RKO (cell line): Measurements from ENCODE around the gene TBC1D1.

ENCODE experiments used
- DNase-seq: peaks from one replicate; pipeline ENCODE4 v3.0.0-alpha.2; 2016; ENCODE audit warnings: low spot score

Gene TBC1D1

DNA sequence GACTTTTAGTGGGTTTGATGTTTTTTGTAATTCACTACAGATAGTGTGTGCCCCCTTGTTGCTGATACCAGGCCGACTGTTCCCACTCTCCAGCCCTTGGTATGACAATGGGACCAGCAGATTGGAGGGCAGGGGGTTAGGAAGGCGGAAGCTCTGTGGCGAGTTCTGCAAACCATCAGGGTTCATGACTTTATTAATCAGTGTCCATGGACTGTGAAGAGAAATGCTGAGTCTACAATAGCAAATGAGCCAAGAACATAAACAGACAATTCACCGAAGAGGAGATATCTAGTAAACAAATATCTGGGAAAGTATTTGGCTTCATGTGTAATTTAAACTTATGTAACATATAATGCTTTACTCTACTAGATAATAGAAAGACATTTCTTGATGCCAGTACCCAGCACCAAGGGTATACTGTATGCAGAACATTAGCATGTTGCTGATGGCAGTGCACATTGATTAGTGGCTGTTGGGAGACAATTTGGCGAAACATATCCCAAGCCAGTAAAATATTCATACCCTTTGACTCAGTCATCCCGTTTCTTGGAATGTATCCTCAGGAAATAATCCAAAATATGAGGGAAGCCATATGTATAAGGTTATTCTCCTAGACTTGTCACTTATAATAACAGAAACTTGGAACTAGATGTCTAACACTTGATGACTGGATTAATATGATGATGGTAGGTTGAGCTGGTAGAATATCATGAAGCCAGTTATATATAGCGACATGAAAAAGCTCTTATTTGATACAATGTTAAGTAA lies 238.8 kb downstream of the TBC1D1 start:
- no peak for DNase-seq

DNA sequence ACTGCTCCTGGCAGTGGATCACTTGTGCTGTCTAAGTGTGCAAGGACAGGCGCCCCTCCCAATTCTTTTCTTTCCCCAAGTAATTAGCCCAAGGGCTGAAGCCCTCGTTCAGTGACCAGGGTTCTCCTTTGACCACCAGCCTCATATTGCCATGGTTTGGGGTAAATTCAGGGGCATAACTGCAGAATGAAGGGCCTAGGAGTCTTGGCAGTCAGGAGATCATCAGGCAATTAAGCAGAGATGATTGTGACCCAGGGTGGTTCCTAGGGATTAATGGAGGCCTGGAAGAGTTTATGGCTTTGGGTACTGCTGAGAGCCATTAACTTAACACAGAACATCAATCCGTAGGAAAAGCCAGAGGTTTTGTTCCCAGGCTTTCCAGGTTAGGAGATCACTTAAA lies 240.0 kb downstream of the TBC1D1 start:
- DNase-seq: no peak

DNA sequence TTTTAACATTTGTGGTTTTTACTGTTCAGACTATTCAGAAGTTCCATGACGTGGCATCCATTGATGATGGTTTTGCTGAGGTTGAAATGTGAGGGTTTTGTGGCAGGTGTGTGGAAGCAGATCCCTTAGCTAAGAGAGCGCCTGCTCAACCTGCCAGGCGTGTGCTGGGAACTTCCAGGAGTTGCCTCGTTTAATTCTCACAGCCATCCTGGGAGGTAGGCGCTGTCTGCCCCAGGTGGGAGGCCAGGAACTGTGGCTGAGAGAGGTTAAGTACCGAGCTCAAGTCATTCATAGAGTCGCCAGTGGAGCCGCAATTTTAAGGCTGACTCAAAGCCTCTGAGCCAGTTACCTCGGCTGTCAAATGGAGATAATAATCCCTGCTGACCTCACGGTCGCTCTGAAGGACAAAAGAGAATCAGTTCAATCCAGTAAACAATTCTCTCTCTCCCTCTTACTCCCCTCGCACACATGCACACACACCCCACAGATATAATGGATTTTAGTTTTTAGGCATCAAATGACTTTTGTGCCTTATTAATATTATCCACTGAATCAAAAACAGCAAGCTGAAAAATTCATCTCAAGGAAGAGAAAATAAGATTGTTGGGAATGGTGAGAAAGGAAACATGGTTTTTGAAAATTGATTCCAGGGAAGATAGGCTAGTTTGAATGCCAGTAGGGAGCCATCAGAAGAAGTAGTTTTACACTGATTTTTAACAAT lies 240.6 kb downstream of the TBC1D1 start:
- no peak for DNase-seq

DNA sequence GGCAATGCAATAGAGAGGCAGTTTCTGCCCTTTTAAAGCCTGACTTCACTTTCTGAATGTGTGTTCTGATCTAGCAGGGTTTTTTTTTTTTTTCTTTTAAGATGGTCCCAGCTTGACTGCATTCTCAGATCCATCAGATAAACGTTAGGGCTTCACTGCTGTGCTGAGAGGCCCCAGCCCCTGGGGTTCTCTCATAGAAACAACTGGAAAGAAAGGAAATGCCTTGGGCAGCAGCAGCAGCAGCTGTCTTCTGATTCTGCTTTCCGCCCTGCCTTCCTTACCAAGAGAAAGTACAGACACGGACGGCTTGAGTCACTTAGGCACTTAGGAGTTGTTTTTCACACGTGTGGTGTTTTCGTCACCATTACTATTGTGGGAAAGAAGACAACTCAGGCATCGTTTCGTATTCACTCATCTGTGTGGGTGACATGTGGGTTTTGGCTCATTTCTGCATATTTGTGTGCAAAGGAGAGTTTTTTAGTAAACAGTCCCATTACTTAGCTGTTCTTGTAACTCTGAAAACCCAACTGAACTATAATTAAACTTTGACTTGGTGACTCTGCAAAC lies 241.3 kb downstream of the TBC1D1 start:
- peak; percentile 9 for DNase-seq

DNA sequence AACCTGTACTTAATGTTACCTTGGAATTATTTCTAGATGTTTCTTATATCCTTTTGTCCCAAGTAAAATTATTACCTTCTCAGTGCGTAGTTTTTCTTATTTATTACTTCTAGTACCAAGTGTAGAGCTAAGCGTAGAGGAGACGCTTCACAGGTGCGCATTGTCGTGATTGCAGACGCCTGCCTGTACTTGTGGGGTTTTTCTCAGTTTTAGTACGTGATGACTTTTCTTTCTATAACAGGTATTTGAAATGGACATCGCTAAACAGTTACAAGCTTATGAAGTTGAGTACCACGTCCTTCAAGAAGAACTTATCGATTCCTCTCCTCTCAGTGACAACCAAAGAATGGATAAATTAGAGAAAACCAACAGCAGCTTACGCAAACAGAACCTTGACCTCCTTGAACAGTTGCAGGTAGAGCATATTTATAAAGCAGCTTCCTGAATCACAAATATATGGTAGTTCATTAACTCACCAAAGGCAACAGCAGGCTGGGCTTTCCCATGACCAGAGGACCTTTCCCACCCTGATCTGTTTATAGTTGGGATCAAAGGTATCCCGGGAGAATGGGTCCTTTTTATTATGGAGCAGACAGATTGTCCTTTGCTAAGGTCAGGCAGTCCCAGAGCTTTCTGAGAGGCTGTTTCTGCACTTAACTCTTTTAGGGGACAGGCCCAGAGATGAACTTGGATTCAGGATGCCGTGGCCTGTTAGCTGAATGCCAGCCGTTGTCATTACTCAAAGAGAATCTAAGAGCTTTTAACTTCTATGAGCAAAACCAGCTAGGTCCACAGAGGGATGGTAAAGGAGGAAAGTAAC lies 242.2 kb downstream of the TBC1D1 start:
- DNase-seq: no peak

DNA sequence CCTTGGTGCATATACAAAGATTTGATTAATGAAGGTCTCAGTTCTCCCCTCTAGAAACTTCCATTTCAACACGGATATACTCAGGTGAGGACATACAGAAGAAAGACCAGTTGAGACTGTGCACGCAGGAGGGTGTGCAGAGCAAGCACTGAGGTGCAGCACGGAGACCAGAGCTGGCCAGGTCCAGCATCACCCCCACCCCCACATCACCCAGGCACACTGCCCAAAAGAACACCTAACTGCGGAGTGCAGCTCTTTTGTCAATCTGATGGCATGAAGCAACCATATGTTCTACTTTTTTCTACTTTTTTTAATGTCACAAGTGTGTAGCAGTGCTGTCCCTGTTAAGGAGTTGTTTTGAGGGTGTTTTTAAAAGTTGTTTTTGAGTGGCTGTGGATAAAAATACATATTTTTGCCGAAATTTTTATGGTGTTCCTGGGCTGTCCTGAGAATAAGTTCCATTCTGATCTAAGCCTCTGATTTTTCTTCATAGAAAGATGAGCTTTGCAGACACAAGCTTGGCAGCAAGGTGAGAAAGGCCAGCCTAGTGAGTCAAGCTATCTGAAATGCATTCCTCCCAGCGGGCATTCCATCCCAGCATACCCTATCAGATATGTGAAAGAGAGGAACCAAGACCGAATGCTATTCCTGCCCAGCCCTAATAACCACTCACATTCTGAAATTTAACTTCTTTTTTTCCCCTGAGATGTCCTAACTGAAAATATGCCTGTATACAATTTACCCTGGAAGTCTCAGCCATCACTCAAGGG lies 243.0 kb downstream of the TBC1D1 start:
- no peak for DNase-seq

DNA sequence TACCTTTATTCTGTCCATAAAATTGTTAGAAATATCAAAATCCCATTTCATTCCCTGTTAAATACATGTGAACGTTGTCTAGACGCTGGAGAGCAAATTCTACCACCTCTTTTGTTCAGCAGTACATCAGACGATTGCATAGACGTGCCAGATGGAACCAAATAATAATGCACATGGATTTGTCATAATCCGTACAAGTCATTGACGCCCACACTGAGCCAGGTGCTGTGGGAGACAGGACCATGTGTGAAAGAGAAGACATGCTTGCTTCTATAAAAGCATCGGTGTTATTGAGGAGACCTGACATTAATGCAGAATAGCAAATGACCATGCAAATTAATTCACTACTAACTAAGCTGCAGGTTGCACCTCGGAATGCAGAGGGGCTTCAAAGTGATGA lies 244.3 kb downstream of the TBC1D1 start:
- no peak for DNase-seq

DNA sequence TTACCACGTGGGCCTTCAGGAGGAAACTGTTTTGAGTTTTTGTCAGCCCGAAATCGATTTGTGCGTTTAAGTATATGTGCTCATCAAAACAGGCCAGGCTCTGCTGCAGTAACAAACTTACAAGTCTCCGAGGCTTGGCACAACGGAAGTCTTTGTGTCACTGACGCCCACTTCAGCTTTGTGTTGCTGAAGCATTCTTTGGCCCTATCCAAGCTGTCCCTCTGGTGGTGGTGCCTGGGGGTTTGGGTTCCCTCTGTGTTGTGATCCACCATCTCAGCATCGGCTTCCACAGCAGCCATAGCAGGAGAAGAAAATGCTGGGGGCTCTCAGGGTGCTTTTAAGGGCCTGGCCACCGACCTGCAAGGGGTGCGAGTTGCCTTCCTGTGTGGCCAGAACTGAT lies 245.7 kb downstream of the TBC1D1 start:
- DNase-seq: no peak

DNA sequence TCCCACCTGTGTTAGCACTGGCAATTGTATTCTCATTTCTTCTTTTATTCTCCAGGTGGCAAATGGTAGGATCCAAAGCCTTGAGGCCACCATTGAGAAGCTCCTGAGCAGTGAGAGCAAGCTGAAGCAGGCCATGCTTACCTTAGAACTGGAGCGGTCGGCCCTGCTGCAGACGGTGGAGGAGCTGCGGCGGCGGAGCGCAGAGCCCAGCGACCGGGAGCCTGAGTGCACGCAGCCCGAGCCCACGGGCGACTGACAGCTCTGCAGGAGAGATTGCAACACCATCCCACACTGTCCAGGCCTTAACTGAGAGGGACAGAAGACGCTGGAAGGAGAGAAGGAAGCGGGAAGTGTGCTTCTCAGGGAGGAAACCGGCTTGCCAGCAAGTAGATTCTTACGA lies 246.2 kb downstream of the TBC1D1 start:
- no peak for DNase-seq

DNA sequence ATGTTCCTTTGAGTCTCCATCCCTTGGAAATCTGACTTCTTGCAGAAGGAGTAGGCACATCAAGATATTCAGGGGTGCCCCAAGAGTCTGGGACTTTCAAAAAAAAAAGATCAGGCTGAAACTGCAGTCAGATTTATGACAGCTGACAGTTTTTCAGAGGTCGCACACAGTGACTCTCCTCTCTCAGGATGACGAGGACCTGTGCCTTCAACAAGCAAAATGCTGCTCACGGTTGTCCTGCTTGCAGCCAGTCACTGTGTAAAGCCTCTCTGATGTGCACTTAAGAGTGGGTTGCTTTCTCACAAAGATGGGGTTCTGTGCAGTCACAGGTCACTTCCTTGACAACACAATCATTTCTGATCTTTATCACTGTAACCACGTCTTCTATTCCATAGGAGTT lies 247.5 kb downstream of the TBC1D1 start:
- DNase-seq: no peak

DNA sequence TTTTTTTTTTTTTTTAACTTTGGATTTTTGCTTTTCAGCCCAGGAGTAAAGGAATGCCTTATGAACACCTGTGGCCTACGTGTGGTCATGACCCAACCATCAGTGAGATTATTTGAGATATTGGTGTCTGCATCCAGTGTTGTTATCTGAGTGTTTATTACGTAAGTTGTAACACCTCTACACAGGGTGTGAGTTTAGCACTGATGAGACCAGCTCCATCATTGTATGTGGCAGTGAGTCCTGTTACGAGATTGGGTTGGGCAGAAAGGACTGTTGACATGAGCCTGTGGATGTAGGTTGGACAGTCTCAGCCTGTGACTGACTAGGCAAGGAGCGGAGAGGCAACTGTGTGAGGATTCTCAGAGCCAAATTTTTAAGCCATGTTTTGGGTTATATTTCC lies 248.3 kb downstream of the TBC1D1 start:
- no peak for DNase-seq

DNA sequence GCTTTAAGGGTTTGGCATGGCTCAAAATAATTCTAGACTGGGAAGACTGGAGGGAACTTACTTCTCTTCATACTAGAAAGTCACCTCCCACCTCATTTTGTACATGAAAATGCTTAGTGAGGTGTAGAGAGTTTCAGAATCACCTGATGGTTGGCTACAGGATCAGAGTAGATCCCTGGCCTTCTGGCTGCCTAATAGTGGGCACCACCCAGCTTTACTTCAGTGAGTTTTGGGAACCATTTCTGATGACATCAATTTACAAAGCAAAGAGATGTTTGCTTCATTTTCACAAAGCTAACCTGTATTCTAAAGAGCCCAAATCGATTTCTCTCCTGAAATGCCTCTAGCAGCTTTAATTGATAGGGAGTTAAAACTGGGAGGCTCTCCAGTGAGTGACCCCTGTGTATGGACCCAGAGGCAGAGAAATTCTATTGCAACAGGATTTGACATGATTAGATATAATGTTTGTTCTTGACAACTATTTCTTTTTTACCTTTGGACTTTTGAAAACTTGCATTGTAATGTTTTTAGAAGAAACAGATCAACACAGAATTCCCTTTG lies 249.8 kb downstream of the TBC1D1 start:
- DNase-seq: no peak

DNA sequence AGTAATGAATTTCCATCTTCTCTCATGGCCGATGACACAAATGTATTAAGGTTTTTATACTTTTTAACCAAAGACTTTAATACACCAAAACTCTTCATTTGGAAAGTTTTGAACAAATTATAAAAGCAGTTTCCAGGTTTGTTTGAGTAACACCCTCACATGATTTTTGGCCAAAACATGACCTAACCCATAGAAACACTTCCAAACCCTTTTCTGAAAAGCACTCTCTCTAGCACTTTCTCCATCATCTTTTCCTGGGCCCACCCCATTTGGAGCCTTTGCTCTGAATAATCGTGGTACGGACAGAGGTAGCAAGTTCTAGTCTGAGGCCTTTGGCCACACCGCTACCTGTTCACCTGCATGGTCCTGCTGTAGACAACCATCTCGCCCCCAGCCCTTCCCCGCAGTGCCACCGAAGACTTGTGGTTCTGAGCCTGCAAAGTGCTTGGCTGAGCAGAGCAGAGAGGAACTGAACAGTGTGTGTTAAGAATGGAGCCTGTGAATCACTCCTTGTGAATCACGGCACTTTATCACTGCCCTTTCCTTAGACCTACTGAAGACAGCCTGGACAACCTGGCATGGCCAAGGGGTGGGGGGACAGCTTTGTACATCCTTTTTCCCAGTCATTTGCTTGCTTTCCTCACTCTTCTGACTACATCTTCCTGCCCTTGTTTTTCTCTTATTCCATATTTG lies 251.1 kb downstream of the TBC1D1 start:
- DNase-seq: peak; percentile 28

DNA sequence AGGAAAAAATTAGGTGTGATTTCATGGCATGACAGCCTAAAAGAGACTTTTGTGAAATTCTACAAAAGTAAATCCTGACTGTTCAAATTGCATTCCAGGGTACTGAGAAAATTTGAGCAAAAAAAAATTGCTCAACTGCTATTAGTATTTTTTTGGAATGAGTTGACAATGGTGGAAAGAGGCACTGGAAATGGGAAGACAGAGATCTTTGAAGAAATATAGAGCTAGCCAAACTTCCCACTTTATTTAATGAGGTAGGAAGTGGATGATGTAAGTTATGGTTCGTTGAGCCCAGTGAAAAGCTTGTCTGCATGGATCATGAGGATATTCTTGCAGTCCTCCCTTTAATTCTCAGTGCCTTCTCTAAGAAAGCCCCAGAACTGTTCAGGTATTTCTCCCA lies 253.1 kb downstream of the TBC1D1 start:
- no peak for DNase-seq

DNA sequence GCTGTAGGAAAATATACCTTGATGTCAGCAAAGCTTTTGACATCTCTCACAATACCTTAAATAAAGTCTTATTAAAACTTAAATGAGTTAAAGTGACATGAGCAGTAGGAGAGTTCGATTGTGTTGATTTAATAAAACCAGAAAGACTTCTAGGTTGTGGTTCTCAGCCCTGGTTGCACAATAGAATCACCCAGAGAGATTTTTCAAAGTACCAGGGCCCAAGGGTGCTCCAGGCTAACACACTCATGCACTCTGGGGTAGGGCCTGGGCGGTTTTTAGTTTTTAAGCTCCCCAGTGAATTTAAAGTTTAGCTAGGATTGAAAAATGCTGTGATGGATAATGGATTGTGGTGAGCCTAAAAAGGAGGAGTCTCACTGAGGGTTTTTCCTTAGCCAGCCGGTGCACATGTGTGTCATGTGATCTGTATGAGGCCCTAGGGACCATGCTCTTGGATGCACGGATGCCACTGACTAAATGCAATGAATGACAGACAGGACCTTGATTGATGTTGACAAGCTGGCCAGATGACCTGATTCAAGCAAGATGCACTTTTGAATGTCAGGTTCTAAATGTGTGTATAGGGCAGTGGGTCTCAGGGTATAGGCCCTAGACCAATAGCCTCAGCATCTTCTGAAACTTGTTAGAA lies 254.3 kb downstream of the TBC1D1 start:
- DNase-seq: no peak

DNA sequence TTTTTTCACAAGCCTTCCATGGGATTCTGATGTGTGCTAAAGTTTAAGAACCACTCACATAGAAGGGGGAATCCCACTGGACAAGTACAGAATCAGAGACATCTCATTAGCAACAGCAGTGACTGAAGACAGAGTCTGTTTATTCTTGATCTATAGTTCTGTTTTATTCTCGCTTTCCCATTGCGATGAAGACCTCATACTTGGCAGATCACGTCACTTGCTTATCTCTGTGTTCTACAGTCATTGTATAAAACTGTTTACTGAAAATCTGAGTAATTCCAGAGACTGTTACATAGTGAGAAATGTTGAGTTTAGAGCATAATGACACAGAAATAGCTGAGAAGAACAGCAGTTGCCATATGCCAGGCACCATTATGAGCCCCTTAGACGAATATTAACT lies 254.9 kb downstream of the TBC1D1 start:
- no peak for DNase-seq

DNA sequence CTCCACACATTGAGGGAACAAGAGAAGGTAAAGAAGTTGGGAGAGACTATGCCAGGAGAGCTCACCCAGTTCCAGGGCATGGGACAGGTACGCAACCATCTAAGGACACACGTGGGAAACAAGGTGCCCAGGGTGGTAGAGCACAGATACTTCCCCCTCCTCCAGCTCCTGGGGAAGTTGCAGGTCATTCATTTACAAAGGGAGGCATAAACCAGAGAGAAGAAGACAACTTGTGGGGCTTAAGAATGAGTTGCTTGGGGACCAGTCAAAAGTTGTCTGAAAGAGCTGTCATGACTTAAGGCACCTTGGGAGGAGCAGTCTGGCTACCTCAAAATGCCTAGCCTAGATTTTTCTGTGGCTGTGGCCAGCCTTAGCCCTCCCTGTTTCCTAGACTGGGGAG lies 255.5 kb downstream of the TBC1D1 start:
- DNase-seq: no peak

DNA sequence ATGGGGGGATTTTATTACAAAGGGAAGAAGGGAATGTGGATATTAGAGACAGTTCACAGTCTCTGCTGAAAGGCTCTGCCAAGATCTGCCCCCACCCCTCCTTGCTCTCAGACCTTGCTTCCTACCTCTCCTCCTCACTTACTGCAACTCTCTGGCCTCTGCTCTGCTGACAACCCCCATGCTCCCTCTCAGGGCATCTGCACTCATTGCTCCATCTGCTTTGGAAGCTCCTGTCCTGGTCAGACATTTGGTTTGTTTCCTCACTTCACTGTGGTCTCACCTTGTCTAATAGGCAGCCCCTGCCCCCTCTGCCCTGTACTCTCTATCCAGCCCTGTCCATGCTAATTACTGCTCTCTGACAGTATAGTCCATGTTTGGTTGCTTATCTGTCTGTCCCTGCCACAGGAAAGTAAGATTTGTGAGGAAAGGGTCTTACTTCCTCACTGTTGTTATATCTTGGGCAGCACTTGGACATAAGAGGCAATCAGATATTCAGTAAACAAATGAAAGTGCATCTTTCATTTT lies 258.6 kb downstream of the TBC1D1 start:
- DNase-seq: no peak

DNA sequence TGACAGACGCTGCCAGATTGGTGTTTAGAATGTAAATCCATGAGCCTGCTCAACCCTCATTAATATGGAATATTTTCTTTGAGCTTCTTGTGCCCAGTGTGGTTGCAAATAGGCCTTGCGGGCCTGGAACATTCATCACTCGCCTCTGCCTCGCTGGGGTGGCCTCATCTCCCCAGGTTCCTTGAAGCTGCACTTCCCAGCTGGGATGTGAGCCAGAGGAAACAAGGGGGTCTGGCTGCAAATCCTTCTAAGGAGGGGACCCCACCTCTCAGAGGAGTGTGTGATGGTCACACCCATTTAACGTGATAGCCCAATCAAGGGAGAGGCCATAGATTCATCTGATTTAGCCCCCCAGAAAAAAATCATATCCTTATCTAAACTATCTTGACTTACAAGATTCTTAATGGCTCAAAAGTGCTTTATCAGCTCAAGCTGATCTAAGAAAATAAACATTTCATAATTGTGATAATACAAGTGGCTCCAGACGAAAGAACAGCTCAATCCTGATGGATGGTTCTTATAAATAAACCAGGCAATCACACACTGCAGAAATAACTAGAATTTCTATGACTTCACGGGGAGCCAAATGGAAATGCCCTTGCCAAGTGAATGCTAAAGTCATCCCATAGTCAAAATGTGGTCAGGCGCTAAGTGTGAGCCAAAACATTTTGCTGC lies 259.2 kb downstream of the TBC1D1 start:
- DNase-seq: no peak

DNA sequence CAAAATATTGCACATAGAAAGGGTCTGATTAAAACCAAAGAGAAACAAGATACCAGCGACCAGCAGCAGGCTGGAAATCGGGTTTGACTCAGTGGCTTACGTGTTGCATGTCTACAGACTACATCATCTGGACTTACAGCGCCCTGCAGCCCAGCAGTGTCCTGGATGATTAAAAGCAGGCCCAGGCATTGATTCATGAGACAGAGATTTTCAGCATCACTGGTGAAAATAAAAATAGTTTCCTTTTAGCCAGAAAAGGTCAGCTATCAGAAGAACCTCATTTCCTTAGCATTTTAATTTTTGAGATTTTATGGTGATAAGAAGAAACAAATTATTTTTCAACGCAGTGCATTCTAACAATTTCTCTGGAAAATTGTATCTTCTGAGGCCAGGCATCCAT lies 259.9 kb downstream of the TBC1D1 start:
- no peak for DNase-seq
